Retina (tissue), 1 donor: ENCODE data around the gene SPSB3.

Experiments
- DNase-seq: peaks from one replicate; pipeline ENCODE4 v3.0.0-alpha.2; 2016

SPSB3 gene

GRCh38 chr16:1762196-1762878 lies 20.0 kb downstream of the SPSB3 start:
- DNase-seq = no peak

- no peak for DNase-seq
Measured at GRCh38 chr16:1761751-1762150, 20.6 kb downstream of the SPSB3 start.

- DNase-seq = no peak
Measured at GRCh38 chr16:1760911-1761310, 21.5 kb downstream of the SPSB3 start.

- DNase-seq = no peak
Measured at GRCh38 chr16:1759511-1759910, 22.9 kb downstream of the SPSB3 start.

- DNase-seq = no peak
Measured at GRCh38 chr16:1758923-1759322, 23.4 kb downstream of the SPSB3 start.

- DNase-seq = no peak
Measured at GRCh38 chr16:1757714-1758461, 24.5 kb downstream of the SPSB3 start.

- no peak for DNase-seq
Measured at GRCh38 chr16:1754204-1754603, 28.2 kb downstream of the SPSB3 start.

- no peak for DNase-seq
Measured at GRCh38 chr16:1752853-1753252, 29.5 kb downstream of the SPSB3 start.

GRCh38 chr16:1751946-1752345 lies 30.4 kb downstream of the SPSB3 start:
- no peak for DNase-seq

- no peak for DNase-seq
Measured at GRCh38 chr16:1749152-1750117, 32.9 kb downstream of the SPSB3 start.

GRCh38 chr16:1747934-1748333 lies 34.4 kb downstream of the SPSB3 start:
- DNase-seq = no peak

GRCh38 chr16:1746693-1747195 lies 35.6 kb downstream of the SPSB3 start:
- no peak for DNase-seq

GRCh38 chr16:1745900-1746692 lies 36.3 kb downstream of the SPSB3 start:
- no peak for DNase-seq

GRCh38 chr16:1745181-1745899 lies 37.0 kb downstream of the SPSB3 start:
- no peak for DNase-seq

- DNase-seq = no peak
Measured at GRCh38 chr16:1744338-1744840, 38.0 kb downstream of the SPSB3 start.

- DNase-seq = no peak
Measured at GRCh38 chr16:1743376-1744337, 38.7 kb downstream of the SPSB3 start.

GRCh38 chr16:1741553-1742165 lies 40.7 kb downstream of the SPSB3 start:
- no peak for DNase-seq

GRCh38 chr16:1740781-1741490 lies 41.4 kb downstream of the SPSB3 start:
- no peak for DNase-seq

GRCh38 chr16:1740234-1740633 lies 42.1 kb downstream of the SPSB3 start:
- DNase-seq = no peak
